A549 (cell line): ENCODE data around the gene CACNA1I. TPM values are rescaled to one million over a fixed set of nuclear protein-coding genes. Genes with fewer than 3 reads are reported as not detected.

ENCODE experiments used
- ATAC-seq, 2 experiments: fragments of 200-7000 bp in 1 of 2; fragments of >200 bp in 1 of 2; cut with Nextera tagmentation in 1 of 2; cut with Tn5 transposase in 1 of 2; 3 replicates each; pipeline versions ENCODE4 v1.8.0 to v1.9.1; 2018 to 2020; ENCODE audit warnings: mild to moderate bottlenecking in 1 of 2, moderate library complexity in 1 of 2
- CTCF ChIA-PET: fragments of 300-600 bp; sonication (Branson Sonifier 250); formaldehyde crosslinking; extraction: SDS; loops from one replicate; lab custom pipeline; 2021; ENCODE audit warnings: antibody characterized with exemption, inconsistent platforms; lab: Yijun Ruan, JAX
- POLR2A ChIA-PET: fragments of 350-600 bp; formaldehyde crosslinking; extraction: SDS; loops from one replicate; lab custom pipeline; 2021; ENCODE audit warnings: antibody characterized with exemption, inconsistent platforms; lab: Yijun Ruan, JAX
- DNase-seq, 2 experiments: peaks; one replicate each; pipeline versions ENCODE4 v3.0.0 to v3.0.0-alpha.2; 2011 to 2016; ENCODE audit warnings: low read depth in 1 of 2, low spot score in 1 of 2
- FAIRE-seq: peaks from 2 replicates; lab custom pipeline; 2011; peaks lifted over from hg19 to GRCh38; lab: Jason Lieb, UNC
- H3K27ac ChIP-seq, 2 experiments: fragments of >200 bp; sonication (Bioruptor Twin); formaldehyde crosslinking; 3 replicates each; pipeline ENCODE4 v1.5.1; 2016 to 2017
- H3K4me1 ChIP-seq: fragments of >200 bp; sonication (Bioruptor Twin); formaldehyde crosslinking; 3 replicates; pipeline ENCODE4 v1.6.1; 2016
- H3K4me2 ChIP-seq: fragments of >200 bp; sonication (Bioruptor Twin); formaldehyde crosslinking; 3 replicates; pipeline ENCODE4 v1.6.1; 2016
- H3K4me3 ChIP-seq: fragments of >200 bp; sonication (Bioruptor Twin); formaldehyde crosslinking; 3 replicates; pipeline ENCODE4 v1.5.1; 2016
- H3K9me3 ChIP-seq: fragments of >200 bp; sonication (Bioruptor Twin); formaldehyde crosslinking; 3 replicates; pipeline ENCODE4 v1.6.1; 2016
- CHD2 ChIP-seq: fragments of 150-350 bp; IDR thresholded peaks from 2 replicates; pipeline ENCODE4 v1.6.1; 2014; ENCODE audit warnings: low read length; ENCODE audit not compliant: partially characterized antibody
- EHF ChIP-seq: fragments of 250-450 bp; sonication (Bioruptor Pico); IDR thresholded peaks from 2 replicates; pipeline ENCODE4 v1.5.0; 2020; ENCODE audit warnings: mild to moderate bottlenecking
- EHMT2 ChIP-seq: fragments of 200-600 bp; sonication (generic); IDR thresholded peaks from 2 replicates; pipeline ENCODE4 v1.6.1; 2016; ENCODE audit warnings: antibody characterized with exemption, low read depth, mild to moderate bottlenecking, moderate library complexity
- FOSL2 ChIP-seq, 2 experiments: fragments of 450-650 bp in 1 of 2; fragments of >200 bp in 1 of 2; sonication (Bioruptor Twin) in 1 of 2; formaldehyde crosslinking; IDR thresholded peaks; 2 replicates each; pipeline versions ENCODE4 v1.5.0 to v1.6.1; 2016 to 2020; ENCODE audit warnings: mild to moderate bottlenecking in 1 of 2, moderate library complexity in 1 of 2
- HDAC2 ChIP-seq: fragments of 200-600 bp; sonication (generic); IDR thresholded peaks from 2 replicates; pipeline ENCODE4 v1.6.1; 2016
- HOXB13 ChIP-seq: fragments of 250-450 bp; sonication (Bioruptor Pico); IDR thresholded peaks from 2 replicates; pipeline ENCODE4 v1.5.0; 2020; ENCODE audit warnings: low read depth, mild to moderate bottlenecking, moderate library complexity
- HOXB5 ChIP-seq: fragments of 250-450 bp; sonication (Bioruptor Pico); IDR thresholded peaks from 2 replicates; pipeline ENCODE4 v1.5.0; 2020; ENCODE audit warnings: mild to moderate bottlenecking, moderate library complexity
- KDM5A ChIP-seq: fragments of 200-600 bp; sonication (generic); IDR thresholded peaks from 2 replicates; pipeline ENCODE4 v1.6.1; 2016; ENCODE audit warnings: antibody characterized with exemption, mild to moderate bottlenecking
- MAFK ChIP-seq: fragments of 450-650 bp; IDR thresholded peaks from 2 replicates; pipeline ENCODE4 v1.6.1; 2014; ENCODE audit not compliant: partially characterized antibody
- PHF8 ChIP-seq: fragments of 200-600 bp; sonication (generic); IDR thresholded peaks from 2 replicates; pipeline ENCODE4 v1.6.1; 2016; ENCODE audit warnings: low read depth, mild to moderate bottlenecking, antibody characterized with exemption, moderate library complexity, borderline replicate concordance
- RNF2 ChIP-seq: fragments of 200-600 bp; sonication (generic); IDR thresholded peaks from 2 replicates; pipeline ENCODE4 v1.6.1; 2016; ENCODE audit warnings: low read depth, mild to moderate bottlenecking, antibody characterized with exemption, moderate library complexity, borderline replicate concordance
- TFCP2L1 ChIP-seq: fragments of 250-450 bp; sonication (Bioruptor Pico); IDR thresholded peaks from 2 replicates; pipeline ENCODE4 v1.5.0; 2021; ENCODE audit warnings: mild to moderate bottlenecking
- TP53 ChIP-seq: fragments of 250-450 bp; sonication (Bioruptor Pico); IDR thresholded peaks from 2 replicates; pipeline ENCODE4 v1.5.0; 2021; ENCODE audit warnings: mild to moderate bottlenecking, moderate library complexity
- ZNF302 ChIP-seq: fragments of 250-450 bp; sonication (Bioruptor Pico); IDR thresholded peaks from 2 replicates; pipeline ENCODE4 v1.9.0; 2021; ENCODE audit warnings: inconsistent platforms, mild to moderate bottlenecking, moderate library complexity
- WGBS: methylation state at CpG from one replicate; pipeline ENCODE4 v1.1.6; 2017; ENCODE audit errors: missing lambda C conversion rate; 5-methylcytosine and 5-hydroxymethylcytosine counted together
- polyA plus RNA-seq, 4 experiments: library from polyadenylated mRNA; depleted of rRNA in 3 of 4; stranded (reverse); fragments of >200 nt; fragmentation: RNase III in 1 of 4; extraction: RNeasy Plus Mini Kit Qiagen cat#74134 plus additional on column Dnase treatment in 1 of 4; gene quantifications; 2 replicates in 3 of 4; 3 replicates in 1 of 4; pipeline ENCODE4 v1.2.3, GENCODE V29; 2011 to 2017
- TF ChIP-seq, protein P1 (sequence below): fragments of >200 bp; sonication (Bioruptor Twin); formaldehyde crosslinking; IDR thresholded peaks from 3 replicates; pipeline ENCODE4 v1.6.1; 2016
- TF ChIP-seq, protein P2 (sequence below): fragments of 200-600 bp; sonication (generic); IDR thresholded peaks from 2 replicates; pipeline ENCODE4 v1.6.1; 2016; ENCODE audit warnings: antibody characterized with exemption, mild to moderate bottlenecking, moderate library complexity
- TF ChIP-seq, protein P3 (sequence below): IDR thresholded peaks from 2 replicates; pipeline ENCODE4 v1.6.1; 2012
- TF ChIP-seq, protein P4 (sequence below): fragments of 150-350 bp; IDR thresholded peaks from 2 replicates; pipeline ENCODE4 v1.6.1; 2014; ENCODE audit warnings: low read depth, mild to moderate bottlenecking, low read length
- TF ChIP-seq, protein P5 (sequence below): fragments of >200 bp; sonication (Bioruptor Twin); formaldehyde crosslinking; IDR thresholded peaks from 2 replicates; pipeline ENCODE4 v1.6.1; 2016

CACNA1I gene
- polyA plus RNA-seq, 2 of the 4 experiments (the other 2 are of a cell fraction): 0.03 to 0.13 TPM

DNA sequence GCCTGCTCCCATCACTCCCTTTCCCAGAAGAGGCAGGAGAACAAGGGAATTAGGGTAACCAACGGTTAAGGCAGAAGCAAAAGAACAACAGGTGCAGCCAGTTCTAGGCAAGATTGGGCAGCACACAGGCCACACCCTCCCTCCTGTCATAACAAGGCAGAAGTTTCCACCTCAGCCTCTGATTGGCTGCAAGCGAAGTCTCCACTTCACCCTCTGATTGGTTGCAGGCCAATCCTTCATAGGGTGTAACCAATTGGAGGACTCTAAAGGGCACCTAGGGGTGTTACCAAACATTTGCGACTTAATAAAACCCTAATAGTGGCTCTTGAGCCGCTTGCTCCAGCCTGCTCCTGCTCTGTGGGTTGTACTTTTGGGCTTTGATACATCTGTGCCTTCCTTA is 153.8 kb downstream of the CACNA1I start:
- ChIA-PET CTCF (interaction anchor here (0.6 kb wide), 1 partner anchor 169 kb away, joined by 5 read pairs; the partner anchor contains the start of gene ENTHD1), POLR2A (no interaction called here)
- Histone ChIP-seq H3K27ac (no peak overlapping the region), H3K4me2 (no peak overlapping the region), H3K4me1 (0 out of 3 replicates have a peak, but pooled peaks cover 4% of the 10 kb centered on the region), H3K9me3 (no peaks in the 10 kb centered on the region), H3K4me3 (no peak overlapping the region)
- TF ChIP-seq EHMT2 (no peak), PHF8 (no peak), HOXB5 (no peak), TFCP2L1 (no peak)
- TF ChIP-seq, protein P1, sequence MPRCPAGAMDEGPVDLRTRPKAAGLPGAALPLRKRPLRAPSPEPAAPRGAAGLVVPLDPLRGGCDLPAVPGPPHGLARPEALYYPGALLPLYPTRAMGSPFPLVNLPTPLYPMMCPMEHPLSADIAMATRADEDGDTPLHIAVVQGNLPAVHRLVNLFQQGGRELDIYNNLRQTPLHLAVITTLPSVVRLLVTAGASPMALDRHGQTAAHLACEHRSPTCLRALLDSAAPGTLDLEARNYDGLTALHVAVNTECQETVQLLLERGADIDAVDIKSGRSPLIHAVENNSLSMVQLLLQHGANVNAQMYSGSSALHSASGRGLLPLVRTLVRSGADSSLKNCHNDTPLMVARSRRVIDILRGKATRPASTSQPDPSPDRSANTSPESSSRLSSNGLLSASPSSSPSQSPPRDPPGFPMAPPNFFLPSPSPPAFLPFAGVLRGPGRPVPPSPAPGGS: no peak
- ATAC-seq (peak in 1 of 2 experiments; percentile 61; a peak in 3 of 6 replicates), DNase-seq (peak in 1 of 2 experiments; percentile 13), FAIRE-seq (no peak)
- 73% methylated on average over 4 of the region's 4 CpGs for WGBS

DNA sequence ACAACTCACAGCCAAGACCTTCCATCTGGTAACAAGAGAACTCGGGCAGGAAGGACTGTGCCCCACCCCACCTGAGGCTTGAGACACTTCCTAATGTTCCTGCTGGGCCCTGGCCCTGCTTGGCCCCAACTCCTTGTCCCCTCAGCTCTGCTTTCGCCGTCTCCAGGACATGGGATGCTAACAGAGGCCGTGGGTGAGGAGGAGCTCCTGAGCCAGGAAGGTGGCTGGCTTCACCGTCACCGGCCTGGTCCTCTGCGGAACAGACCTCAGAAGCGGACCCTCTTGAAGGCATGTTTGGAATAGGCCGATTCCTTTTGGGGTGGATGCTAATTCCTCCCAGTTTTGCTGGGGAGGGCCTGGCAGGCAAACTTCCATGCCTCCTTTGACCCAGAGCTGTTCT is 154.3 kb downstream of the CACNA1I start:
- Histone ChIP-seq H3K4me1 (0 out of 3 replicates have a peak, but pooled peaks cover 4% of the 10 kb centered on the region), H3K9me3 (no peaks in the 10 kb centered on the region), H3K4me3 (no peak overlapping the region), H3K27ac (no peak overlapping the region), H3K4me2 (no peak overlapping the region)
- POLR2A ChIA-PET: no interaction called here
- CTCF ChIA-PET: interaction anchor here (0.6 kb wide), 1 partner anchor 169 kb away, joined by 5 read pairs; the partner anchor contains the start of gene ENTHD1
- ATAC-seq (no peak), FAIRE-seq (no peak), DNase-seq (no peak)
- TF ChIP-seq, protein P2, sequence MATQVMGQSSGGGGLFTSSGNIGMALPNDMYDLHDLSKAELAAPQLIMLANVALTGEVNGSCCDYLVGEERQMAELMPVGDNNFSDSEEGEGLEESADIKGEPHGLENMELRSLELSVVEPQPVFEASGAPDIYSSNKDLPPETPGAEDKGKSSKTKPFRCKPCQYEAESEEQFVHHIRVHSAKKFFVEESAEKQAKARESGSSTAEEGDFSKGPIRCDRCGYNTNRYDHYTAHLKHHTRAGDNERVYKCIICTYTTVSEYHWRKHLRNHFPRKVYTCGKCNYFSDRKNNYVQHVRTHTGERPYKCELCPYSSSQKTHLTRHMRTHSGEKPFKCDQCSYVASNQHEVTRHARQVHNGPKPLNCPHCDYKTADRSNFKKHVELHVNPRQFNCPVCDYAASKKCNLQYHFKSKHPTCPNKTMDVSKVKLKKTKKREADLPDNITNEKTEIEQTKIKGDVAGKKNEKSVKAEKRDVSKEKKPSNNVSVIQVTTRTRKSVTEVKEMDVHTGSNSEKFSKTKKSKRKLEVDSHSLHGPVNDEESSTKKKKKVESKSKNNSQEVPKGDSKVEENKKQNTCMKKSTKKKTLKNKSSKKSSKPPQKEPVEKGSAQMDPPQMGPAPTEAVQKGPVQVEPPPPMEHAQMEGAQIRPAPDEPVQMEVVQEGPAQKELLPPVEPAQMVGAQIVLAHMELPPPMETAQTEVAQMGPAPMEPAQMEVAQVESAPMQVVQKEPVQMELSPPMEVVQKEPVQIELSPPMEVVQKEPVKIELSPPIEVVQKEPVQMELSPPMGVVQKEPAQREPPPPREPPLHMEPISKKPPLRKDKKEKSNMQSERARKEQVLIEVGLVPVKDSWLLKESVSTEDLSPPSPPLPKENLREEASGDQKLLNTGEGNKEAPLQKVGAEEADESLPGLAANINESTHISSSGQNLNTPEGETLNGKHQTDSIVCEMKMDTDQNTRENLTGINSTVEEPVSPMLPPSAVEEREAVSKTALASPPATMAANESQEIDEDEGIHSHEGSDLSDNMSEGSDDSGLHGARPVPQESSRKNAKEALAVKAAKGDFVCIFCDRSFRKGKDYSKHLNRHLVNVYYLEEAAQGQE: no peak
- TF ChIP-seq, protein P3, sequence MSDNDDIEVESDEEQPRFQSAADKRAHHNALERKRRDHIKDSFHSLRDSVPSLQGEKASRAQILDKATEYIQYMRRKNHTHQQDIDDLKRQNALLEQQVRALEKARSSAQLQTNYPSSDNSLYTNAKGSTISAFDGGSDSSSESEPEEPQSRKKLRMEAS: no peak
- no peak for TF ChIP-seq ZNF302 (CRISPR knock-in tag)
- TF ChIP-seq, protein P4, sequence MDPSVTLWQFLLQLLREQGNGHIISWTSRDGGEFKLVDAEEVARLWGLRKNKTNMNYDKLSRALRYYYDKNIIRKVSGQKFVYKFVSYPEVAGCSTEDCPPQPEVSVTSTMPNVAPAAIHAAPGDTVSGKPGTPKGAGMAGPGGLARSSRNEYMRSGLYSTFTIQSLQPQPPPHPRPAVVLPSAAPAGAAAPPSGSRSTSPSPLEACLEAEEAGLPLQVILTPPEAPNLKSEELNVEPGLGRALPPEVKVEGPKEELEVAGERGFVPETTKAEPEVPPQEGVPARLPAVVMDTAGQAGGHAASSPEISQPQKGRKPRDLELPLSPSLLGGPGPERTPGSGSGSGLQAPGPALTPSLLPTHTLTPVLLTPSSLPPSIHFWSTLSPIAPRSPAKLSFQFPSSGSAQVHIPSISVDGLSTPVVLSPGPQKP: no peak
- TF ChIP-seq PHF8: no peak
- TF ChIP-seq CHD2: no peak
- WGBS: 67% methylated on average over 5 of the region's 9 CpGs

DNA sequence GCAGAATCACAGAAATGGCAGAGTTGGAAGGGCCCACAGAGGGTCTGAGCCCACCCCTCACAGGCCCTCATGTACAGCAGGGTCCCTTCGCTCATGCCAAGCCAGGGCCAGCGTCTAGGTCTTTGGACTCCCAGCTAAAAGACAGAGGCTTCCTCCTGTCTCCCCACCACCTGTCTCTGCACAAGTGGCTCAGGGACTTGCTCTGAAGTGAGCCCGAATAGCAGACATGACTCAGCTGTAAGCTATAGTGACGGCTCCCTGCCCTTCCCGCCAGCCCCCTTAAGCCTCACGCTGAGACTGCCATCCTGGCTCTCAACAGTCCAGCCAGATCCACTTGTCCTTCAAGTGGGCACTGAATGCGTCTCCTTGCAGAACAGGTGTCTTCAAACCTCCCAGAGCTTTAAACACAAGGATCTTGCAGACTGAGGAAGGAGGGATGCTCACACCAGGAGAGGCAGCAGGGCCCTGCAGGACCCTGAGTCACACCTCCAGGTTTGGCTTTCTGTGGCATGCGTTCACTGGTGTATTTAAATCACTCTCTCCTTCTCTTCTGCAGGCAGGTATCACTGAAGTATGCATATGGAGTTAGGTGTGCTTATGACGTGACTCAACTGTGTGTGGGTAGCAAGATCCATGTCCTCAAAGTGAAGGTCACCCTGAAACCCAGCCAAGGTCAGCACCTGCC is 154.9 kb downstream of the CACNA1I start:
- no peak overlapping the region for H3K4me2 ChIP-seq
- CTCF ChIA-PET: interaction anchor here (1.2 kb wide), 1 partner anchor 9 kb away, joined by 4 read pairs; no protein-coding TSS in a partner anchor
- TF ChIP-seq PHF8 (no peak), EHF (no peak), KDM5A (no peak), RNF2 (no peak), CHD2 (no peak), HOXB13 (CRISPR knock-in tag) (no peak), TP53 (CRISPR knock-in tag) (no peak), FOSL2 (IDR thresholded peaks at IDR 0.05) (no peak), FOSL2 (CRISPR knock-in tag; IDR thresholded peaks at IDR 0.05) (no peak), MAFK (no peak), HDAC2 (no peak)
- TF ChIP-seq, protein P1: no peak
- TF ChIP-seq, protein P5, sequence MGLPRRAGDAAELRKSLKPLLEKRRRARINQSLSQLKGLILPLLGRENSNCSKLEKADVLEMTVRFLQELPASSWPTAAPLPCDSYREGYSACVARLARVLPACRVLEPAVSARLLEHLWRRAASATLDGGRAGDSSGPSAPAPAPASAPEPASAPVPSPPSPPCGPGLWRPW: no peak
- ATAC-seq: no peak
- DNase-seq: no peak
- H3K4me3 ChIP-seq: no peak overlapping the region
- H3K27ac ChIP-seq: no peak overlapping the region
- no peaks in the 10 kb centered on the region for H3K9me3 ChIP-seq
- 65% methylated on average over 7 of the region's 9 CpGs for WGBS
- no peak for FAIRE-seq
- POLR2A ChIA-PET: no interaction called here
- H3K4me1 ChIP-seq: 0 out of 3 replicates have a peak, but pooled peaks cover 4% of the 10 kb centered on the region
